ENCODE measurements around the gene CAPN3.

Gene CAPN3

GRCh38 chr15:42456531-42456930 lies 97.2 kb downstream of the CAPN3 start:
- no peak overlapping the region for H3K27ac ChIP-seq (replicated peaks; ENCODE audit: low read length)

GRCh38 chr15:42456971-42457370 lies 97.7 kb downstream of the CAPN3 start:
- H2AK5ac ChIP-seq (ENCODE audit: low read depth, low read length): no peak overlapping the region
- H3K36me3 ChIP-seq (replicated peaks in 1 of 2; ENCODE audit: control insufficient read depth in 2 of 2, insufficient read depth in 2 of 2, low read length in 2 of 2): peaks cover 0 to 16% of the 10 kb centered on the region in 2 donors
- H3K9me3 ChIP-seq (replicated peaks in 1 of 2; ENCODE audit: control insufficient read depth in 2 of 2, insufficient read depth in 1 of 2, low read depth in 1 of 2, low read length in 2 of 2): no peaks in the 10 kb centered on the region
- no peak overlapping the region for H2BK5ac ChIP-seq (ENCODE audit: low read length)
- no peak overlapping the region for H4K8ac ChIP-seq (ENCODE audit: low read depth, low read length)
- H3K23ac ChIP-seq (ENCODE audit: low read depth, low read length, poor library complexity): no peak overlapping the region
- no peak for DNase-seq (ENCODE audit: low spot score)
- H2BK15ac ChIP-seq (ENCODE audit: low read length): no peak overlapping the region
- no peak overlapping the region for H2BK12ac ChIP-seq (ENCODE audit: low read length)
- H3K9ac ChIP-seq (ENCODE audit: low read depth, low read length, poor library complexity): no peak overlapping the region
- no peak overlapping the region for H3K18ac ChIP-seq (ENCODE audit: low read length)
- H3K27ac ChIP-seq (replicated peaks; ENCODE audit: low read length): peak overlapping the region; percentile 48
- no peak overlapping the region for H3K4ac ChIP-seq (ENCODE audit: low read length)
- H3K4me1 ChIP-seq (ENCODE audit: control insufficient read depth in 2 of 2, insufficient read depth in 1 of 2, low read depth in 1 of 2, low read length in 2 of 2): peaks cover 4 to 15% of the 10 kb centered on the region in 2 donors
- no peak overlapping the region for H3K4me3 ChIP-seq (ENCODE audit: low read length in 2 of 2)
- H3K79me1 ChIP-seq (ENCODE audit: low read depth, low read length): no peaks in the 10 kb centered on the region
- H3K27me3 ChIP-seq (ENCODE audit: control insufficient read depth in 3 of 3, insufficient read depth in 3 of 3, low read depth in 1 of 3, low read length in 3 of 3): no peaks in the 10 kb centered on the region
- no peak overlapping the region for H3K14ac ChIP-seq (ENCODE audit: low read length)
- H2AFZ ChIP-seq (ENCODE audit: low read length): peak overlapping the region; percentile 24
- H2BK120ac ChIP-seq (ENCODE audit: low read depth, low read length): no peak overlapping the region
- H3K4me2 ChIP-seq (ENCODE audit: insufficient read depth, low read length, poor library complexity, severe bottlenecking): no peak overlapping the region
- H4K91ac ChIP-seq (ENCODE audit: low read depth, low read length, poor library complexity): no peak overlapping the region
- no CpG with 5 or more reads among the region's 3 CpGs for WGBS, 2 donors (ENCODE audit: extremely low coverage in 2 of 2, insufficient read length in 2 of 2, insufficient replicate concordance in 1 of 2)

More at GRCh38 chr15:42456531-42456930, 97.2 kb downstream of the CAPN3 start:
- DNase-seq (ENCODE audit: low spot score): no peak
- Histone ChIP-seq H3K18ac (ENCODE audit: low read length) (no peak overlapping the region), H3K14ac (ENCODE audit: low read length) (no peak overlapping the region), H3K9ac (ENCODE audit: low read depth, low read length, poor library complexity) (no peak overlapping the region), H3K27me3 (ENCODE audit: control insufficient read depth in 3 of 3, insufficient read depth in 3 of 3, low read depth in 1 of 3, low read length in 3 of 3) (no peaks in the 10 kb centered on the region), H2BK12ac (ENCODE audit: low read length) (no peak overlapping the region), H4K91ac (ENCODE audit: low read depth, low read length, poor library complexity) (no peak overlapping the region), H3K4me1 (ENCODE audit: control insufficient read depth in 2 of 2, insufficient read depth in 1 of 2, low read depth in 1 of 2, low read length in 2 of 2) (peaks cover 4 to 15% of the 10 kb centered on the region in 2 donors), H3K23ac (ENCODE audit: low read depth, low read length, poor library complexity) (no peak overlapping the region), H4K8ac (ENCODE audit: low read depth, low read length) (no peak overlapping the region), H3K9me3 (replicated peaks in 1 of 2; ENCODE audit: control insufficient read depth in 2 of 2, insufficient read depth in 1 of 2, low read depth in 1 of 2, low read length in 2 of 2) (no peaks in the 10 kb centered on the region), H2BK120ac (ENCODE audit: low read depth, low read length) (no peak overlapping the region), H3K79me1 (ENCODE audit: low read depth, low read length) (no peaks in the 10 kb centered on the region), H3K4me3 (ENCODE audit: low read length in 2 of 2) (no peak overlapping the region), H2AFZ (ENCODE audit: low read length) (no peak overlapping the region), H2BK15ac (ENCODE audit: low read length) (no peak overlapping the region), H2BK5ac (ENCODE audit: low read length) (no peak overlapping the region), H2AK5ac (ENCODE audit: low read depth, low read length) (no peak overlapping the region), H3K4me2 (ENCODE audit: insufficient read depth, low read length, poor library complexity, severe bottlenecking) (no peak overlapping the region), H3K36me3 (replicated peaks in 1 of 2; ENCODE audit: control insufficient read depth in 2 of 2, insufficient read depth in 2 of 2, low read length in 2 of 2) (peaks cover 2 to 20% of the 10 kb centered on the region in 2 donors), H3K4ac (ENCODE audit: low read length) (no peak overlapping the region)

DNA sequence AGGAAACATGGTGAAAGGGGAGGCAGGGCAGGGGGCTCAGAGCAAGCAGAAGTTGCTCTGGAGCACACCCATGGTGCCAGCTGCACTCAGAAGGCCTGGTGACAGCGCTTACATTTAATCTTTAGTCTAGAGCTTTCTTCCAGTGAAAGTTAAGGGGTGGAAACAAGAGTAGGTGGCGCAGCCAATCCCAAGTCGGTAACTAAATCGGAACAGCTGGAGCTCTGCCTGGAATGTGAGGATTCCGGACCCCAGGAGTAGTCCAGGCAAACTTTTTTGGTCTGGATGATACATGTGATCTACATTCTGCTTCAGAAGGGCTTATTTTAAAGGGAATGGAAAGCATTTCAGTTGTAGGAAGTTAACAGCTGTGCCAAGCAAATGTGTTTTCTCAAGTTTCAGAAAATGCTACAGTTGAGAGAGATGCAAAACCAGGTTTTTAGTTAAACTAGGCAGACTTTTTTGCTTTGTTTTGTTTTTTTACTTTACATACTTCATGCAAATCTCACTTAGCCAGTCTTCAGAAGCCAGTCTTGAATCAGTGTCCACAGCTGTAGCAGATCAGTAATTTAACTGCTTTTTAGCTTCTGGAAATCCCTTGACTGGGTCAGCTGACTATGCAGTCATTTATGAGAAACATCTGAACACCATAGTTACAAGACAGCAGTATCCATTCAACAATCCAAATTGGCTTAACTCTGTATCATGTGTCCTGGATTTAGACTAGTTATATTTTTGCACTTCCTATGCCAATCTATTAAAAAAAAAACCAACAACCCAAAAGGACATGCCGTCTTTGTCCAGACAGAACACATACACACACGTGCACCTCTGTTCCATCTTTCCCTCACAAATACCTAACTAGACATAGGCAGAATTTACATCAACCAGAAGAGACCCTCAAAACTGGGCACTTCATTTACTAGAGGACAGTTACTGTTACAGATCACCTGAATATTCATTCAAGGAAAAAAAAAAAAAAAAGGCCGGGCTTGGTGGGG lies 98.4 kb downstream of the CAPN3 start:
- Histone ChIP-seq H3K79me1 (ENCODE audit: low read depth, low read length) (no peaks in the 10 kb centered on the region), H3K27ac (replicated peaks; ENCODE audit: low read length) (peak overlapping the region; percentile 87), H3K4me3 (ENCODE audit: low read length in 2 of 2) (no peak overlapping the region)

GRCh38 chr15:42461261-42461660 lies 102.0 kb downstream of the CAPN3 start:
- H3K14ac ChIP-seq (ENCODE audit: low read length): no peak overlapping the region
- no CpG with 5 or more reads among the region's 3 CpGs for WGBS, 2 donors (ENCODE audit: extremely low coverage in 2 of 2, insufficient read length in 2 of 2, insufficient replicate concordance in 1 of 2)

More for the DNA sequence above, 98.4 kb downstream of the CAPN3 start:
- H3K36me3 ChIP-seq (replicated peaks in 1 of 2; ENCODE audit: control insufficient read depth in 2 of 2, insufficient read depth in 2 of 2, low read length in 2 of 2): peaks cover 0 to 16% of the 10 kb centered on the region in 2 donors
- no peak overlapping the region for H3K18ac ChIP-seq (ENCODE audit: low read length)
- H2BK5ac ChIP-seq (ENCODE audit: low read length): no peak overlapping the region
- H3K4me2 ChIP-seq (ENCODE audit: insufficient read depth, low read length, poor library complexity, severe bottlenecking): no peak overlapping the region
- no CpG with 5 or more reads among the region's 8 CpGs for WGBS, 2 donors (ENCODE audit: extremely low coverage in 2 of 2, insufficient read length in 2 of 2, insufficient replicate concordance in 1 of 2)
- H3K27me3 ChIP-seq (ENCODE audit: control insufficient read depth in 3 of 3, insufficient read depth in 3 of 3, low read depth in 1 of 3, low read length in 3 of 3): no peaks in the 10 kb centered on the region
- H2BK15ac ChIP-seq (ENCODE audit: low read length): no peak overlapping the region
- H3K9me3 ChIP-seq (replicated peaks in 1 of 2; ENCODE audit: control insufficient read depth in 2 of 2, insufficient read depth in 1 of 2, low read depth in 1 of 2, low read length in 2 of 2): no peaks in the 10 kb centered on the region
- H4K8ac ChIP-seq (ENCODE audit: low read depth, low read length): no peak overlapping the region
- no peak overlapping the region for H3K14ac ChIP-seq (ENCODE audit: low read length)
- H2BK120ac ChIP-seq (ENCODE audit: low read depth, low read length): no peak overlapping the region
- no peak overlapping the region for H3K23ac ChIP-seq (ENCODE audit: low read depth, low read length, poor library complexity)
- H3K4me1 ChIP-seq (ENCODE audit: control insufficient read depth in 2 of 2, insufficient read depth in 1 of 2, low read depth in 1 of 2, low read length in 2 of 2): peaks cover 4 to 15% of the 10 kb centered on the region in 2 donors
- H4K91ac ChIP-seq (ENCODE audit: low read depth, low read length, poor library complexity): no peak overlapping the region
- H3K4ac ChIP-seq (ENCODE audit: low read length): no peak overlapping the region
- H2AK5ac ChIP-seq (ENCODE audit: low read depth, low read length): no peak overlapping the region
- peak overlapping the region; percentile 24 for H2AFZ ChIP-seq (ENCODE audit: low read length)
- peak; percentile 80 for DNase-seq (ENCODE audit: low spot score)
- no peak overlapping the region for H3K9ac ChIP-seq (ENCODE audit: low read depth, low read length, poor library complexity)
- H2BK12ac ChIP-seq (ENCODE audit: low read length): no peak overlapping the region

More at GRCh38 chr15:42461261-42461660, 102.0 kb downstream of the CAPN3 start:
- H3K27ac ChIP-seq (replicated peaks; ENCODE audit: low read length): no peak overlapping the region
- no peak overlapping the region for H2AK5ac ChIP-seq (ENCODE audit: low read depth, low read length)
- H3K27me3 ChIP-seq (ENCODE audit: control insufficient read depth in 3 of 3, insufficient read depth in 3 of 3, low read depth in 1 of 3, low read length in 3 of 3): no peaks in the 10 kb centered on the region
- no peak for DNase-seq (ENCODE audit: low spot score)
- no peak overlapping the region for H4K91ac ChIP-seq (ENCODE audit: low read depth, low read length, poor library complexity)
- H2BK120ac ChIP-seq (ENCODE audit: low read depth, low read length): no peak overlapping the region
- H3K9me3 ChIP-seq (replicated peaks in 1 of 2; ENCODE audit: control insufficient read depth in 2 of 2, insufficient read depth in 1 of 2, low read depth in 1 of 2, low read length in 2 of 2): no peaks in the 10 kb centered on the region
- no peak overlapping the region for H3K23ac ChIP-seq (ENCODE audit: low read depth, low read length, poor library complexity)
- H3K4me2 ChIP-seq (ENCODE audit: insufficient read depth, low read length, poor library complexity, severe bottlenecking): no peak overlapping the region
- H2BK5ac ChIP-seq (ENCODE audit: low read length): no peak overlapping the region
- no peak overlapping the region for H3K4me3 ChIP-seq (ENCODE audit: low read length in 2 of 2)
- no peak overlapping the region for H4K8ac ChIP-seq (ENCODE audit: low read depth, low read length)
- H3K79me1 ChIP-seq (ENCODE audit: low read depth, low read length): no peaks in the 10 kb centered on the region
- peaks cover 4 to 15% of the 10 kb centered on the region in 2 donors for H3K4me1 ChIP-seq (ENCODE audit: control insufficient read depth in 2 of 2, insufficient read depth in 1 of 2, low read depth in 1 of 2, low read length in 2 of 2)
- H3K4ac ChIP-seq (ENCODE audit: low read length): no peak overlapping the region
- H2AFZ ChIP-seq (ENCODE audit: low read length): no peak overlapping the region
- no peak overlapping the region for H2BK12ac ChIP-seq (ENCODE audit: low read length)
- no peak overlapping the region for H3K18ac ChIP-seq (ENCODE audit: low read length)
- H2BK15ac ChIP-seq (ENCODE audit: low read length): no peak overlapping the region
- H3K36me3 ChIP-seq (replicated peaks in 1 of 2; ENCODE audit: control insufficient read depth in 2 of 2, insufficient read depth in 2 of 2, low read length in 2 of 2): peaks cover 4 to 14% of the 10 kb centered on the region in 2 donors
- H3K9ac ChIP-seq (ENCODE audit: low read depth, low read length, poor library complexity): no peak overlapping the region
